ENCODE data around the gene LCN9. TPM values are rescaled to one million over a fixed set of nuclear protein-coding genes. Genes with fewer than 3 reads are reported as not detected.

Gene LCN9
- total and polyA plus RNA-seq, 9 donors: not detected

- no peak for TF ChIP-seq CTCF (IDR thresholded peaks at IDR 0.05)
- intact Hi-C loops (cut with DNase I): loop anchor here in 3 of 4 donors (5.0 to 10.0 kb wide), 5 partner anchors 93 to 424 kb away; partner anchors contain the start of gene UBAC1 (in 1 of the 3)
- DNase-seq: no peak
Measured at GRCh38 chr9:135700525-135700924, 37.4 kb downstream of the LCN9 start.

GRCh38 chr9:135701067-135701958, 38.2 kb downstream of the LCN9 start:
- Histone ChIP-seq H3K27ac (peak overlapping the region; percentile 9 to 47), H3K4me3 (peak overlapping the region; percentile 25), H3K27me3 (no peaks in the 10 kb centered on the region), H3K4me1 (ENCODE audit: insufficient read depth) (peaks cover 12% of the 10 kb centered on the region), H3K36me3 (no peaks in the 10 kb centered on the region), H3K9me3 (no peaks in the 10 kb centered on the region)
- TF ChIP-seq POLR2A (IDR thresholded peaks at IDR 0.05) (no peak), CTCF (IDR thresholded peaks at IDR 0.05) (no peak), EP300 (IDR thresholded peaks at IDR 0.05) (no peak)
- intact Hi-C loops (cut with DNase I): loop anchor here in 3 of 4 donors (5.0 to 10.0 kb wide), 5 partner anchors 94 to 423 kb away; partner anchors contain the start of gene UBAC1 (in 1 of the 3)
- WGBS, 3 donors: 22 to 47% (median 23%) methylated on average over 17 to 40 of the region's 40 CpGs
- peak in 4 of 5 donors; percentile 25 to 69 (median 36) for DNase-seq

More at GRCh38 chr9:135700525-135700924, 37.4 kb downstream of the LCN9 start:
- H3K27me3 ChIP-seq: no peaks in the 10 kb centered on the region
- H3K9me3 ChIP-seq: no peaks in the 10 kb centered on the region
- H3K4me3 ChIP-seq: no peak overlapping the region
- no peak overlapping the region for H3K27ac ChIP-seq
- H3K36me3 ChIP-seq: no peaks in the 10 kb centered on the region
- H3K4me1 ChIP-seq (ENCODE audit: insufficient read depth): peaks cover 11% of the 10 kb centered on the region
- WGBS, 3 donors: 71 to 80% (median 73%) methylated on average over 15 of the region's 15 CpGs

GRCh38 chr9:135701959-135702721, 39.0 kb downstream of the LCN9 start, which contains the start of gene KCNT1:
TSS of gene KCNT1 (plus strand) at chr9:135702185. CDS start at chr9:135702259, 74 bp downstream.
- Histone ChIP-seq H3K36me3 (no peaks in the 10 kb centered on the region), H3K27me3 (no peaks in the 10 kb centered on the region), H3K9me3 (no peaks in the 10 kb centered on the region), H3K4me3 (peak within 1 kb of the TSS; percentile 25), H3K27ac (peak within 1 kb of the TSS; percentile 9 to 47), H3K4me1 (ENCODE audit: insufficient read depth) (peaks cover 14% of the 10 kb centered on the region)
- intact Hi-C loops (cut with DNase I): loop anchor here in 3 of 4 donors (5.0 to 10.0 kb wide), 5 partner anchors 95 to 423 kb away; partner anchors contain the start of gene UBAC1 (in 1 of the 3)
- TF ChIP-seq EP300 (IDR thresholded peaks at IDR 0.05) (no peak), CTCF (IDR thresholded peaks at IDR 0.05) (peak; percentile 80 to 98 (median 82)), POLR2A (IDR thresholded peaks at IDR 0.05) (no peak)
- DNase-seq: peak; percentile 63 to 88 (median 75)
- WGBS, 3 donors: 4 to 15% (median 6%) methylated on average over 30 to 66 of the region's 66 CpGs

- intact Hi-C loops (cut with DNase I): loop anchor here in 3 of 4 donors (5.0 to 10.0 kb wide), 5 partner anchors 96 to 421 kb away; partner anchors contain the start of gene UBAC1 (in 1 of the 3)
- Histone ChIP-seq H3K4me1 (ENCODE audit: insufficient read depth) (peaks cover 20% of the 10 kb centered on the region), H3K4me3 (no peak overlapping the region), H3K9me3 (no peaks in the 10 kb centered on the region), H3K36me3 (no peaks in the 10 kb centered on the region), H3K27ac (no peak overlapping the region), H3K27me3 (no peaks in the 10 kb centered on the region)
- 51 to 62% (median 59%) methylated on average over 14 of the region's 14 CpGs for WGBS, 3 donors
- DNase-seq: no peak
- TF ChIP-seq CTCF (IDR thresholded peaks at IDR 0.05) (no peak), POLR2A (IDR thresholded peaks at IDR 0.05) (no peak), EP300 (IDR thresholded peaks at IDR 0.05) (no peak)
Measured at GRCh38 chr9:135703726-135704125, 40.6 kb downstream of the LCN9 start.
